Astrocyte (in vitro differentiated cells and primary cell): ENCODE measurements around the gene RHPN2. TPM values are rescaled to one million over a fixed set of nuclear protein-coding genes. Genes with fewer than 3 reads are reported as not detected.
A peak's percentile ranks its signal among the peaks of the same experiment; 100 is the strongest.

Experiments used
- DNase-seq: peaks from one replicate; pipeline ENCODE4 v3.0.0-alpha.2; 2010; ENCODE audit warnings: low read depth
- FAIRE-seq: peaks from 2 replicates; lab custom pipeline; 2011; peaks lifted over from hg19 to GRCh38; lab: Jason Lieb, UNC
- H2AFZ ChIP-seq: 2 replicates; pipeline ENCODE4 v1.6.0; 2012; ENCODE audit warnings: low read depth, low read length, inconsistent platforms
- H3K27ac ChIP-seq: 2 replicates; pipeline ENCODE4 v1.5.1; 2011; ENCODE audit warnings: low read depth, low read length, inconsistent platforms
- H3K27me3 ChIP-seq: 2 replicates; pipeline ENCODE4 v1.6.0; 2011; ENCODE audit warnings: low read length, inconsistent platforms; ENCODE audit not compliant: insufficient read depth
- H3K36me3 ChIP-seq: 2 replicates; pipeline ENCODE4 v1.5.1; 2011; ENCODE audit warnings: low read length, inconsistent platforms; ENCODE audit not compliant: insufficient read depth
- H3K4me1 ChIP-seq: 2 replicates; pipeline ENCODE4 v1.5.1; 2011; ENCODE audit warnings: low read length, inconsistent platforms; ENCODE audit not compliant: insufficient read depth
- H3K4me2 ChIP-seq: 2 replicates; pipeline ENCODE4 v1.6.0; 2012; ENCODE audit warnings: low read length, inconsistent platforms
- H3K4me3 ChIP-seq: 2 replicates; pipeline ENCODE4 v1.5.1; 2011; ENCODE audit warnings: low read depth, mild to moderate bottlenecking, low read length, inconsistent platforms; ENCODE audit not compliant: insufficient read depth
- H3K79me2 ChIP-seq: 2 replicates; pipeline ENCODE4 v1.6.0; 2012; ENCODE audit warnings: mild to moderate bottlenecking, low read length, inconsistent platforms; ENCODE audit not compliant: insufficient read depth
- H3K9ac ChIP-seq: 2 replicates; pipeline ENCODE4 v1.6.0; 2012; ENCODE audit warnings: mild to moderate bottlenecking, low read length, inconsistent platforms
- H3K9me3 ChIP-seq: 2 replicates; pipeline ENCODE4 v1.5.1; 2012; ENCODE audit warnings: low read depth, mild to moderate bottlenecking, low read length, inconsistent platforms; ENCODE audit not compliant: insufficient read depth
- H4K20me1 ChIP-seq: 2 replicates; pipeline ENCODE4 v1.6.0; 2012; ENCODE audit warnings: low read length, inconsistent platforms; ENCODE audit not compliant: insufficient read depth
- H3K27ac Mint-ChIP-seq: one replicate; pipeline ENCODE4 v1.8.0; 2021; ENCODE audit warnings: mild to moderate bottlenecking, mixed read lengths; ENCODE audit not compliant: unreplicated experiment
- H3K27me3 Mint-ChIP-seq: one replicate; pipeline ENCODE4 v1.8.0; 2021; ENCODE audit warnings: low read depth, mixed read lengths; ENCODE audit not compliant: unreplicated experiment
- H3K36me3 Mint-ChIP-seq: one replicate; pipeline ENCODE4 v1.8.0; 2021; ENCODE audit warnings: low read depth, mixed read lengths; ENCODE audit not compliant: unreplicated experiment
- H3K4me1 Mint-ChIP-seq: one replicate; pipeline ENCODE4 v1.8.0; 2021; ENCODE audit warnings: low read depth, mixed read lengths; ENCODE audit not compliant: unreplicated experiment
- H3K4me3 Mint-ChIP-seq: one replicate; pipeline ENCODE4 v1.8.0; 2021; ENCODE audit warnings: mild to moderate bottlenecking, moderate library complexity, mixed read lengths; ENCODE audit not compliant: unreplicated experiment
- H3K9me3 Mint-ChIP-seq: one replicate; pipeline ENCODE4 v1.8.0; 2021; ENCODE audit warnings: mild to moderate bottlenecking, mixed read lengths; ENCODE audit not compliant: unreplicated experiment
- EZH2 ChIP-seq: IDR thresholded peaks from 2 replicates; pipeline ENCODE4 v1.6.1; 2012; ENCODE audit warnings: mild to moderate bottlenecking, low read length, inconsistent platforms; ENCODE audit not compliant: insufficient read depth
- total RNA-seq: library from RNA; stranded (reverse); gene quantifications from 2 replicates; pipeline ENCODE4 v1.2.1, GENCODE V29; 2021
- TF ChIP-seq, protein P1 (sequence below): IDR thresholded peaks from 2 replicates; pipeline ENCODE4 v1.5.1; 2011; ENCODE audit warnings: low read depth, mild to moderate bottlenecking, inconsistent platforms, low read length, moderate library complexity; ENCODE audit not compliant: insufficient read depth

The RHPN2 gene
- total RNA-seq, 1 donor from 2014 or later: 12.6 TPM

GRCh38 chr19:33110137-33110910 lies 45.6 kb upstream of the RHPN2 start:
- H3K4me3 Mint-ChIP-seq: no peak overlapping the region
- H3K79me2 ChIP-seq: no peaks in the 10 kb centered on the region
- no peak for TF ChIP-seq EZH2
- TF ChIP-seq, protein P1, sequence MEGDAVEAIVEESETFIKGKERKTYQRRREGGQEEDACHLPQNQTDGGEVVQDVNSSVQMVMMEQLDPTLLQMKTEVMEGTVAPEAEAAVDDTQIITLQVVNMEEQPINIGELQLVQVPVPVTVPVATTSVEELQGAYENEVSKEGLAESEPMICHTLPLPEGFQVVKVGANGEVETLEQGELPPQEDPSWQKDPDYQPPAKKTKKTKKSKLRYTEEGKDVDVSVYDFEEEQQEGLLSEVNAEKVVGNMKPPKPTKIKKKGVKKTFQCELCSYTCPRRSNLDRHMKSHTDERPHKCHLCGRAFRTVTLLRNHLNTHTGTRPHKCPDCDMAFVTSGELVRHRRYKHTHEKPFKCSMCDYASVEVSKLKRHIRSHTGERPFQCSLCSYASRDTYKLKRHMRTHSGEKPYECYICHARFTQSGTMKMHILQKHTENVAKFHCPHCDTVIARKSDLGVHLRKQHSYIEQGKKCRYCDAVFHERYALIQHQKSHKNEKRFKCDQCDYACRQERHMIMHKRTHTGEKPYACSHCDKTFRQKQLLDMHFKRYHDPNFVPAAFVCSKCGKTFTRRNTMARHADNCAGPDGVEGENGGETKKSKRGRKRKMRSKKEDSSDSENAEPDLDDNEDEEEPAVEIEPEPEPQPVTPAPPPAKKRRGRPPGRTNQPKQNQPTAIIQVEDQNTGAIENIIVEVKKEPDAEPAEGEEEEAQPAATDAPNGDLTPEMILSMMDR: no peak
- H3K27ac ChIP-seq: peak overlapping the region; percentile 40
- H3K9me3 Mint-ChIP-seq: no peaks in the 10 kb centered on the region
- H3K27me3 Mint-ChIP-seq: no peaks in the 10 kb centered on the region
- H3K27ac Mint-ChIP-seq: no peak overlapping the region
- DNase-seq (peak; percentile 79), FAIRE-seq (peak; percentile 5)
- H2AFZ ChIP-seq: no peak overlapping the region
- no peaks in the 10 kb centered on the region for H4K20me1 ChIP-seq
- H3K4me2 ChIP-seq: peak overlapping the region; percentile 20
- H3K4me1 Mint-ChIP-seq: no peaks in the 10 kb centered on the region
- H3K9ac ChIP-seq: no peak overlapping the region
- H3K4me3 ChIP-seq: no peak overlapping the region
- H3K36me3 Mint-ChIP-seq: peaks cover 14% of the 10 kb centered on the region
- H3K27me3 ChIP-seq: no peaks in the 10 kb centered on the region
- no peaks in the 10 kb centered on the region for H3K9me3 ChIP-seq
- H3K4me1 ChIP-seq: peaks cover 10% of the 10 kb centered on the region
- peaks cover 27% of the 10 kb centered on the region for H3K36me3 ChIP-seq

DNA sequence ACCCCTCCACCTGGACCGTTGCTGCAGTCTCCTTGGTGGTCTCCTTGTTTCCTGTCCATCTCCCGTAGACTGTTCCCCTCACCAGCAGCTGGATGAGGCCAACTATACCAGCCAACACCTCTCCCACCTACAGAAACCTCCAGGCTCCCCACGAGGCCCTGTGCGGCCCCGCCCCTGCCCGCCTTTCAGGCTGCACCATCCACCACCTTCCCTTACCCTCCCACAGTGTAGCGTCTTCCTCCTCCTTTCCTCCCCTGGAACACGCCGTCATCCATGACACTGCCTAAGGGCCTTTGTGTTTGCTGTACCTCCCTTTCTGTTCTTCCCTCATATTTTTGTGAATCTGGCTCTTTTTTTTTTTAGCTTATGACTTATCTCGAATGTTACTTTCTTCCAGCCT lies 43.5 kb upstream of the RHPN2 start:
- Histone ChIP-seq H2AFZ (no peak overlapping the region), H3K4me3 (no peak overlapping the region), H3K9ac (no peak overlapping the region), H3K4me1 (peaks cover 10% of the 10 kb centered on the region), H3K79me2 (no peaks in the 10 kb centered on the region), H3K4me2 (no peak overlapping the region), H3K9me3 (no peaks in the 10 kb centered on the region), H4K20me1 (no peaks in the 10 kb centered on the region), H3K27ac (no peak overlapping the region), H3K36me3 (peaks cover 18% of the 10 kb centered on the region), H3K27me3 (no peaks in the 10 kb centered on the region)
- no peaks in the 10 kb centered on the region for H3K27me3 Mint-ChIP-seq
- H3K27ac Mint-ChIP-seq: no peak overlapping the region
- no peaks in the 10 kb centered on the region for H3K9me3 Mint-ChIP-seq
- H3K4me1 Mint-ChIP-seq: no peaks in the 10 kb centered on the region
- FAIRE-seq: no peak
- TF ChIP-seq, protein P1: no peak
- TF ChIP-seq EZH2: no peak
- no peak overlapping the region for H3K4me3 Mint-ChIP-seq
- no peak for DNase-seq
- peaks cover 10% of the 10 kb centered on the region for H3K36me3 Mint-ChIP-seq

GRCh38 chr19:33102893-33103292 lies 38.2 kb upstream of the RHPN2 start:
- Histone ChIP-seq H3K4me3 (no peak overlapping the region), H2AFZ (no peak overlapping the region), H3K36me3 (peaks cover 28% of the 10 kb centered on the region), H4K20me1 (no peaks in the 10 kb centered on the region), H3K27ac (no peak overlapping the region), H3K9me3 (no peaks in the 10 kb centered on the region), H3K27me3 (no peaks in the 10 kb centered on the region), H3K79me2 (no peaks in the 10 kb centered on the region), H3K9ac (no peak overlapping the region), H3K4me2 (no peak overlapping the region), H3K4me1 (no peaks in the 10 kb centered on the region)
- H3K27ac Mint-ChIP-seq: no peak overlapping the region
- DNase-seq: no peak
- H3K4me1 Mint-ChIP-seq: no peaks in the 10 kb centered on the region
- H3K9me3 Mint-ChIP-seq: no peaks in the 10 kb centered on the region
- peaks cover 10% of the 10 kb centered on the region for H3K36me3 Mint-ChIP-seq
- no peak overlapping the region for H3K4me3 Mint-ChIP-seq
- TF ChIP-seq, protein P1: no peak
- no peak for TF ChIP-seq EZH2
- FAIRE-seq: no peak
- no peaks in the 10 kb centered on the region for H3K27me3 Mint-ChIP-seq
